Prostate gland (tissue), 2 donors: ENCODE results near the gene LYPD8. TPM values are rescaled to one million over a fixed set of nuclear protein-coding genes. Genes with fewer than 3 reads are reported as not detected.
A peak's percentile ranks its signal among the peaks of the same experiment; 100 is the strongest.

Experiments used
- DNase-seq: peaks from one replicate; pipeline ENCODE4 v3.0.0-alpha.2; 2019; ENCODE audit warnings: low spot score
- H3K27ac ChIP-seq, 2 donors: fragments of 200-600 bp; sonication (generic); 2 replicates each; pipeline ENCODE4 v1.5.1; 2017 to 2019
- H3K27me3 ChIP-seq: fragments of 200-600 bp; sonication (generic); replicated peaks from 2 replicates; pipeline ENCODE4 v1.5.1; 2019; ENCODE audit not compliant: insufficient read depth
- H3K36me3 ChIP-seq, 2 donors: fragments of 200-600 bp; sonication (generic); 1 replicate in 1 of 2; 2 replicates in 1 of 2; pipeline versions ENCODE4 v1.5.1 to v1.8.1; 2017 to 2019
- H3K4me1 ChIP-seq: fragments of 200-600 bp; sonication (generic); replicated peaks from 2 replicates; pipeline ENCODE4 v1.5.1; 2019
- H3K4me3 ChIP-seq, 2 donors: fragments of 200-600 bp; sonication (generic); 2 replicates each; pipeline ENCODE4 v1.5.1; 2017 to 2019
- H3K9me3 ChIP-seq: fragments of 200-600 bp; sonication (generic); 2 replicates; pipeline ENCODE4 v1.5.1; 2017
- POLR2A ChIP-seq: fragments of 450-650 bp; IDR thresholded peaks from one replicate; pipeline ENCODE4 v1.6.1; 2016; ENCODE audit warnings: antibody characterized with exemption, mild to moderate bottlenecking
- POLR2AphosphoS5 ChIP-seq: sonication (generic); formaldehyde crosslinking; IDR thresholded peaks from one replicate; pipeline ENCODE4 v1.6.1; 2017; ENCODE audit warnings: antibody characterized with exemption
- WGBS: methylation state at CpG from one replicate; pipeline ENCODE4 v1.1.5; 2018; 5-methylcytosine and 5-hydroxymethylcytosine counted together
- intact Hi-C: fragments of 100-400 bp; cut with DNase I; formaldehyde crosslinking; loops from one replicate; pipeline ENCODE4 v1.14.2; 2022
- total RNA-seq, 2 donors: library from RNA; depleted of rRNA; stranded (reverse); fragments of >200 nt; gene quantifications; one replicate each; pipeline ENCODE4 v1.1.0, GENCODE V29; 2016
- TF ChIP-seq, protein P1 (sequence below), 4 experiments: fragments of 200-600 bp in 2 of 4; fragments of 450-650 bp in 2 of 4; sonication (generic) in 2 of 4; IDR thresholded peaks; 1 replicate in 3 of 4; 2 replicates in 1 of 4; pipeline ENCODE4 v1.5.1; 2016 to 2019; ENCODE audit warnings: antibody characterized with exemption in 4 of 4, mild to moderate bottlenecking in 2 of 4, moderate library complexity in 2 of 4

Gene LYPD8
- total RNA-seq, 2 donors from 2014 or later, result not detected

DNA sequence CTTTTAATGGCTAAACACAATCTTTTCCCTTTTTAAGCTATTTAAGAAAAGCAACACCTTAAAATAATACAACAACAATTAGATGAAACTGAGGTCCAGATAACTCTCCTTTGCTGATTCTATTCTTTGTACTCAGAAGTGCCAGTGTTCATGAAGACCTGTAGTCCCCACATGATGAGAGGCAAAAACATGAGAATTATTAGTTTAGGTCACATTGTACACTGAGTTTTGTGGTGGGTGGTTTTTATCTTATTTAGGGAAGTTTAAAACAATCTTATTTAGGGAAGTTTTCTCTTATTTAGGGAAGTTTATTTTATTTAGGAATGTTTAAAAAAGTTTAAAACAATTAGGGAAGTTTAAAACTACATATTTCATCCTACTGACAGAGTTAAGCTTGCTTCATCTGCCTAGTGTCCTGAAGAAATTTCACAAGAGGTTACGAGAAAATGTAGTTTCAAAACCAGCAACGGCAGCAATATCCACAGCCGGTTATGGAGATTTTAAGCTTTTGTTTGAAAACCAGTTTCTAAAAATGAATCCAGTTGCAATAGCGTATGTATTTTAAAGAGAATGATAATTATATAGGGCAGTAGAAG lies 45.2 kb downstream of the LYPD8 start:
- intact Hi-C loops, result no loop called here
- H3K36me3 ChIP-seq, result no peaks in the 10 kb centered on the region
- no peak for DNase-seq
- H3K4me3 ChIP-seq, result no peak overlapping the region
- H3K4me1 ChIP-seq, result no peaks in the 10 kb centered on the region
- no peaks in the 10 kb centered on the region for H3K9me3 ChIP-seq
- no peaks in the 10 kb centered on the region for H3K27me3 ChIP-seq
- TF ChIP-seq, protein P1, sequence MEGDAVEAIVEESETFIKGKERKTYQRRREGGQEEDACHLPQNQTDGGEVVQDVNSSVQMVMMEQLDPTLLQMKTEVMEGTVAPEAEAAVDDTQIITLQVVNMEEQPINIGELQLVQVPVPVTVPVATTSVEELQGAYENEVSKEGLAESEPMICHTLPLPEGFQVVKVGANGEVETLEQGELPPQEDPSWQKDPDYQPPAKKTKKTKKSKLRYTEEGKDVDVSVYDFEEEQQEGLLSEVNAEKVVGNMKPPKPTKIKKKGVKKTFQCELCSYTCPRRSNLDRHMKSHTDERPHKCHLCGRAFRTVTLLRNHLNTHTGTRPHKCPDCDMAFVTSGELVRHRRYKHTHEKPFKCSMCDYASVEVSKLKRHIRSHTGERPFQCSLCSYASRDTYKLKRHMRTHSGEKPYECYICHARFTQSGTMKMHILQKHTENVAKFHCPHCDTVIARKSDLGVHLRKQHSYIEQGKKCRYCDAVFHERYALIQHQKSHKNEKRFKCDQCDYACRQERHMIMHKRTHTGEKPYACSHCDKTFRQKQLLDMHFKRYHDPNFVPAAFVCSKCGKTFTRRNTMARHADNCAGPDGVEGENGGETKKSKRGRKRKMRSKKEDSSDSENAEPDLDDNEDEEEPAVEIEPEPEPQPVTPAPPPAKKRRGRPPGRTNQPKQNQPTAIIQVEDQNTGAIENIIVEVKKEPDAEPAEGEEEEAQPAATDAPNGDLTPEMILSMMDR (IDR thresholded peaks at IDR 0.05), result no peak
- TF ChIP-seq POLR2A (no peak), POLR2AphosphoS5 (no peak)
- 76% methylated on average over 4 of the region's 4 CpGs for WGBS
- H3K27ac ChIP-seq, result no peak overlapping the region

- TF ChIP-seq, protein P1 (IDR thresholded peaks at IDR 0.05), result no peak
- TF ChIP-seq POLR2AphosphoS5, result no peak
- TF ChIP-seq POLR2A, result no peak
- no peaks in the 10 kb centered on the region for H3K36me3 ChIP-seq
- H3K4me1 ChIP-seq, result no peaks in the 10 kb centered on the region
- H3K9me3 ChIP-seq, result no peaks in the 10 kb centered on the region
- H3K27me3 ChIP-seq, result no peaks in the 10 kb centered on the region
- H3K27ac ChIP-seq, result no peak overlapping the region
- 71% methylated on average over 2 of the region's 2 CpGs for WGBS
- H3K4me3 ChIP-seq, result no peak overlapping the region
- no peak for DNase-seq
- intact Hi-C loops, result no loop called here
These were observed 51.0 kb downstream of the LYPD8 start for GRCh38 chr1:248704606-248705005.

DNA sequence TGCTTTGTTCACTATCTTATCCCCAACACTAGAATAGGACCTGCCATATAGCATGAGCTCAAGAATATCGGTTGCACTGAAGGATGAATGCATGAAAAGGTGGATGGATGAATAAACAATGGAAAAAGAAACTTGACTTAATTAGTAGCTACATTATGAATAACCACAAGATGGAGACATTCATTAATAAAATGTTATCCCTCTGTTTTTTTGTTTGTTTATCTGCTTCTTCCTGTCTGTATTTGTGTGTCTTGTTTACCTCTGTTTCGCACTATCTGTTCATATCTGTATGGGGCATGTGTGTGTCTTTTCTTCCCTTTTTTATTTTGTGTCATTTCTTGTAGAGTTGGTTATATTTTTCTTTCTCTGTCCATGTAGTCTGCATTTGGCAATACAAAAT lies 51.9 kb downstream of the LYPD8 start:
- no peak for DNase-seq
- H3K27ac ChIP-seq, result no peak overlapping the region
- 80% methylated on average over 2 of the region's 2 CpGs for WGBS
- H3K36me3 ChIP-seq, result no peaks in the 10 kb centered on the region
- H3K4me3 ChIP-seq, result no peak overlapping the region
- intact Hi-C loops, result no loop called here
- TF ChIP-seq, protein P1 (IDR thresholded peaks at IDR 0.05), result peak in 1 of 4 experiments; percentile 6
- no peak for TF ChIP-seq POLR2A
- no peak for TF ChIP-seq POLR2AphosphoS5
- no peaks in the 10 kb centered on the region for H3K9me3 ChIP-seq
- H3K4me1 ChIP-seq, result no peaks in the 10 kb centered on the region
- no peaks in the 10 kb centered on the region for H3K27me3 ChIP-seq

DNA sequence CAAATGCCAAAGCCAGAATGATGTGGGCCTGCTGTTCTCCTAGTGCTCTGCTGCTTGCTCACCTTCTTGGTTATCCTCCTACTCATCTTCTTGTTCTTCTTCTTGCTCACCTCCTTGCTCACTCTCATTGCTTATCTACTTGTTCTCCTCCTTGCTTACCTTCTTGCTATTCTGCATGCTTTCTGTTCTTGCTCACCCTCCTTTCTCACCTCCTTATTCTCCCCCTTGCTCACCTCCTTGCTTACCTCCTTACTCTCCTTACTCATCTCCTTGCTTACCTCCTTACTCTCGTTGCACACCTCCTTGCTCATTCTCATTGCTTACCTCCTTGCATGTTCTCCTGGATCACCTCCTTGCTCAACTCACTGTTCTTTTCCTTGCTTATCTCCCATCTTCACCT lies 52.8 kb downstream of the LYPD8 start, which contains the start of gene OR14I1:
TSS of gene OR14I1 (minus strand) at position 53 of the 400 bp plus-strand sequence.
- intact Hi-C loops, result no loop called here
- H3K4me3 ChIP-seq, result no peak within 1 kb of the TSS
- DNase-seq, result no peak
- TF ChIP-seq POLR2A (no peak), POLR2AphosphoS5 (no peak)
- 78% methylated on average over 1 of the region's 1 CpG for WGBS
- H3K9me3 ChIP-seq, result no peaks in the 10 kb centered on the region
- H3K36me3 ChIP-seq, result no peaks in the 10 kb centered on the region
- H3K27me3 ChIP-seq, result no peaks in the 10 kb centered on the region
- H3K27ac ChIP-seq, result no peak within 1 kb of the TSS
- no peaks in the 10 kb centered on the region for H3K4me1 ChIP-seq

DNA sequence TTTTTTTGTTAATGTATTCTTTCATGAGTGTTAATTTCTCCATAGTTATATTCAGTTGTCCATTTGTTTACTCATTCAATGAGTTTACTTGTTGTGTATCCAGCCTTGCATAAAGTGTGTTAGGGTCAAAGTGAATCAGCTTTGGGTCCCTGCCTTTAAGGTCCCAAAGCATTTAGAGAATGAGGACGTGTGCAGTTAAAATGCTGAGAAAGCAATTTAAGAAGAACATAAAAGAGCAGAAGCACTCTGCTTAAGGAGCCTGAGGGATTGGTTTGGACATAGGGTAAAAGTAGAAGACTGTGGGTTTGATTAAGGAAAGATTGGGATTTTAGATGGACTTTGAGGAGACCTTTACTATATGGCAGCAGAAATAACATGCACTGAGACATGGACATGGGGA lies 56.5 kb downstream of the LYPD8 start:
- no peak for DNase-seq
- Histone ChIP-seq H3K36me3 (no peaks in the 10 kb centered on the region), H3K27me3 (no peaks in the 10 kb centered on the region), H3K27ac (no peak overlapping the region), H3K4me1 (no peaks in the 10 kb centered on the region), H3K9me3 (no peaks in the 10 kb centered on the region), H3K4me3 (no peak overlapping the region)
- TF ChIP-seq POLR2AphosphoS5 (no peak), POLR2A (no peak)
- TF ChIP-seq, protein P1 (IDR thresholded peaks at IDR 0.05), result no peak
- 67% methylated on average over 1 of the region's 1 CpG for whole genome bisulfite sequencing
- intact Hi-C loops, result loop anchor here (5.0 kb wide), 1 partner anchor 108 kb away; no protein-coding TSS in a partner anchor
